Astrocyte (in vitro differentiated cells and primary cell): ENCODE measurements around the gene PTPA. TPM values are rescaled to one million over a fixed set of nuclear protein-coding genes. Genes with fewer than 3 reads are reported as not detected.
"Not testable (repeated sequence)": the region's sequence is repeated elsewhere in the genome, so short reads cannot be mapped to it uniquely, and the experiment has no call there.

Source experiments
- DNase-seq: peaks from one replicate; pipeline ENCODE4 v3.0.0-alpha.2; 2010; ENCODE audit warnings: low read depth
- FAIRE-seq: peaks from 2 replicates; lab custom pipeline; 2011; peaks lifted over from hg19 to GRCh38; lab: Jason Lieb, UNC
- H2AFZ ChIP-seq: 2 replicates; pipeline ENCODE4 v1.6.0; 2012; ENCODE audit warnings: low read depth, low read length, inconsistent platforms
- H3K27ac ChIP-seq: 2 replicates; pipeline ENCODE4 v1.5.1; 2011; ENCODE audit warnings: low read depth, low read length, inconsistent platforms
- H3K27me3 ChIP-seq: 2 replicates; pipeline ENCODE4 v1.6.0; 2011; ENCODE audit warnings: low read length, inconsistent platforms; ENCODE audit not compliant: insufficient read depth
- H3K36me3 ChIP-seq: 2 replicates; pipeline ENCODE4 v1.5.1; 2011; ENCODE audit warnings: low read length, inconsistent platforms; ENCODE audit not compliant: insufficient read depth
- H3K4me1 ChIP-seq: 2 replicates; pipeline ENCODE4 v1.5.1; 2011; ENCODE audit warnings: low read length, inconsistent platforms; ENCODE audit not compliant: insufficient read depth
- H3K4me2 ChIP-seq: 2 replicates; pipeline ENCODE4 v1.6.0; 2012; ENCODE audit warnings: low read length, inconsistent platforms
- H3K4me3 ChIP-seq: 2 replicates; pipeline ENCODE4 v1.5.1; 2011; ENCODE audit warnings: low read depth, mild to moderate bottlenecking, low read length, inconsistent platforms; ENCODE audit not compliant: insufficient read depth
- H3K79me2 ChIP-seq: 2 replicates; pipeline ENCODE4 v1.6.0; 2012; ENCODE audit warnings: mild to moderate bottlenecking, low read length, inconsistent platforms; ENCODE audit not compliant: insufficient read depth
- H3K9ac ChIP-seq: 2 replicates; pipeline ENCODE4 v1.6.0; 2012; ENCODE audit warnings: mild to moderate bottlenecking, low read length, inconsistent platforms
- H3K9me3 ChIP-seq: 2 replicates; pipeline ENCODE4 v1.5.1; 2012; ENCODE audit warnings: low read depth, mild to moderate bottlenecking, low read length, inconsistent platforms; ENCODE audit not compliant: insufficient read depth
- H4K20me1 ChIP-seq: 2 replicates; pipeline ENCODE4 v1.6.0; 2012; ENCODE audit warnings: low read length, inconsistent platforms; ENCODE audit not compliant: insufficient read depth
- H3K27ac Mint-ChIP-seq: one replicate; pipeline ENCODE4 v1.8.0; 2021; ENCODE audit warnings: mild to moderate bottlenecking, mixed read lengths; ENCODE audit not compliant: unreplicated experiment
- H3K27me3 Mint-ChIP-seq: one replicate; pipeline ENCODE4 v1.8.0; 2021; ENCODE audit warnings: low read depth, mixed read lengths; ENCODE audit not compliant: unreplicated experiment
- H3K36me3 Mint-ChIP-seq: one replicate; pipeline ENCODE4 v1.8.0; 2021; ENCODE audit warnings: low read depth, mixed read lengths; ENCODE audit not compliant: unreplicated experiment
- H3K4me1 Mint-ChIP-seq: one replicate; pipeline ENCODE4 v1.8.0; 2021; ENCODE audit warnings: low read depth, mixed read lengths; ENCODE audit not compliant: unreplicated experiment
- H3K4me3 Mint-ChIP-seq: one replicate; pipeline ENCODE4 v1.8.0; 2021; ENCODE audit warnings: mild to moderate bottlenecking, moderate library complexity, mixed read lengths; ENCODE audit not compliant: unreplicated experiment
- H3K9me3 Mint-ChIP-seq: one replicate; pipeline ENCODE4 v1.8.0; 2021; ENCODE audit warnings: mild to moderate bottlenecking, mixed read lengths; ENCODE audit not compliant: unreplicated experiment
- CTCF ChIP-seq: IDR thresholded peaks from 2 replicates; pipeline ENCODE4 v1.5.1; 2011; ENCODE audit warnings: low read depth, mild to moderate bottlenecking, inconsistent platforms, low read length, moderate library complexity; ENCODE audit not compliant: insufficient read depth
- EZH2 ChIP-seq: IDR thresholded peaks from 2 replicates; pipeline ENCODE4 v1.6.1; 2012; ENCODE audit warnings: mild to moderate bottlenecking, low read length, inconsistent platforms; ENCODE audit not compliant: insufficient read depth
- total RNA-seq: library from RNA; stranded (reverse); gene quantifications from 2 replicates; pipeline ENCODE4 v1.2.1, GENCODE V29; 2021

Gene PTPA
- total RNA-seq, 1 donor from 2014 or later, result 122 TPM

- H3K27me3 Mint-ChIP-seq, result no peaks in the 10 kb centered on the region
- H3K9me3 Mint-ChIP-seq, result peaks cover 12% of the 10 kb centered on the region
- H4K20me1 ChIP-seq, result no peaks in the 10 kb centered on the region
- H3K27ac Mint-ChIP-seq, result no peak overlapping the region
- no peak overlapping the region for H2AFZ ChIP-seq
- H3K4me3 ChIP-seq, result no peak overlapping the region
- H3K4me1 ChIP-seq, result peaks cover 13% of the 10 kb centered on the region
- no peaks in the 10 kb centered on the region for H3K79me2 ChIP-seq
- no peak for TF ChIP-seq CTCF
- TF ChIP-seq EZH2, result no peak
- no peak for DNase-seq
- no peak overlapping the region for H3K9ac ChIP-seq
- FAIRE-seq, result no peak
- H3K4me1 Mint-ChIP-seq, result peaks cover 15% of the 10 kb centered on the region
- H3K4me3 Mint-ChIP-seq, result no peak overlapping the region
- no peaks in the 10 kb centered on the region for H3K27me3 ChIP-seq
- H3K36me3 ChIP-seq, result no peaks in the 10 kb centered on the region
- no peak overlapping the region for H3K27ac ChIP-seq
- peaks cover 18% of the 10 kb centered on the region for H3K36me3 Mint-ChIP-seq
- H3K4me2 ChIP-seq, result no peak overlapping the region
- H3K9me3 ChIP-seq, result peaks cover 3% of the 10 kb centered on the region
Measured at GRCh38 chr9:129162497-129163197, 51.4 kb downstream of the PTPA start.

- not testable (repeated sequence) for H3K36me3 ChIP-seq, H3K9me3 ChIP-seq, H3K9ac ChIP-seq, H2AFZ ChIP-seq, FAIRE-seq, H3K4me2 ChIP-seq, H3K27ac ChIP-seq, H3K27ac Mint-ChIP-seq, H3K4me3 Mint-ChIP-seq, H4K20me1 ChIP-seq, H3K27me3 ChIP-seq, H3K27me3 Mint-ChIP-seq, H3K79me2 ChIP-seq, DNase-seq, H3K4me3 ChIP-seq
- peaks cover 19% of the 10 kb centered on the region for H3K4me1 ChIP-seq
- H3K9me3 Mint-ChIP-seq, result peaks cover 12% of the 10 kb centered on the region
- H3K4me1 Mint-ChIP-seq, result peaks cover 21% of the 10 kb centered on the region
- H3K36me3 Mint-ChIP-seq, result peaks cover 18% of the 10 kb centered on the region
Measured at GRCh38 chr9:129163198-129163670, 52.0 kb downstream of the PTPA start.

- peaks cover 18% of the 10 kb centered on the region for H3K36me3 Mint-ChIP-seq
- Histone ChIP-seq H3K9me3 (peaks cover 3% of the 10 kb centered on the region), H3K27me3 (no peaks in the 10 kb centered on the region), H3K36me3 (no peaks in the 10 kb centered on the region), H3K4me2 (no peak overlapping the region), H3K4me3 (no peak overlapping the region), H3K79me2 (no peaks in the 10 kb centered on the region), H3K27ac (no peak overlapping the region), H4K20me1 (no peaks in the 10 kb centered on the region), H2AFZ (no peak overlapping the region), H3K4me1 (peaks cover 23% of the 10 kb centered on the region), H3K9ac (no peak overlapping the region)
- no peaks in the 10 kb centered on the region for H3K27me3 Mint-ChIP-seq
- H3K9me3 Mint-ChIP-seq, result peaks cover 12% of the 10 kb centered on the region
- H3K4me1 Mint-ChIP-seq, result peaks cover 26% of the 10 kb centered on the region
- H3K27ac Mint-ChIP-seq, result no peak overlapping the region
- H3K4me3 Mint-ChIP-seq, result no peak overlapping the region
- TF ChIP-seq EZH2 (no peak), CTCF (no peak)
- no peak for FAIRE-seq
- DNase-seq, result no peak
Measured at GRCh38 chr9:129163753-129164152, 52.5 kb downstream of the PTPA start.
